HCT116 (cell line): ENCODE measurements around the gene HOXD11. TPM values are rescaled to one million over a fixed set of nuclear protein-coding genes. Genes with fewer than 3 reads are reported as not detected.

ENCODE experiments used
- ATAC-seq: fragments of 200-7000 bp; cut with Tn5 transposase; 2 replicates; pipeline ENCODE4 v1.9.1; 2020; ENCODE audit warnings: mild to moderate bottlenecking, moderate library complexity
- BruUV-seq: library from RNA; stranded (reverse); fragments of 400-500 nt; replicated peaks from 2 replicates; lab custom pipeline; 2021; lab: Mats Ljungman, UMichigan
- CTCF ChIA-PET: fragments of 300-600 bp; sonication (Branson Sonifier 250); formaldehyde crosslinking; loops from one replicate; lab custom pipeline; 2021; ENCODE audit warnings: antibody characterized with exemption; lab: Charles Lee
- POLR2A ChIA-PET: fragments of 300-600, 350-600 bp; sonication (Branson Sonifier 250); formaldehyde crosslinking; loops from one replicate; lab custom pipeline; 2021; ENCODE audit warnings: antibody characterized with exemption; lab: Charles Lee
- RAD21 ChIA-PET, 2 experiments: fragments of 300-600 bp; sonication (Branson Sonifier 250); formaldehyde crosslinking; loops; one replicate each; lab custom pipeline; 2023; ENCODE audit warnings: low total read pairs in 2 of 2; ENCODE audit not compliant: uncharacterized antibody in 2 of 2, unreplicated experiment in 2 of 2, low non-redundant PET in 1 of 2; lab: Charles Lee
- DNase-seq: peaks from one replicate; pipeline ENCODE4 v3.0.0-alpha.2; 2010; ENCODE audit warnings: low read depth, low spot score
- H2AFZ ChIP-seq: fragments of 200-600 bp; shearing (Covaris generic), sonication (generic); 2 replicates; pipeline ENCODE4 v1.6.1; 2017; ENCODE audit warnings: low read depth, mixed run types, mixed read lengths, antibody characterized with exemption, low read length; ENCODE audit not compliant: poor library complexity, severe bottlenecking
- H3K27ac ChIP-seq: 2 replicates; pipeline ENCODE4 v1.5.1; 2012; ENCODE audit warnings: low read depth, low read length
- H3K27me3 ChIP-seq: fragments of 200-600 bp; sonication (generic); 2 replicates; pipeline ENCODE4 v1.6.1; 2016; ENCODE audit warnings: mixed run types, low read length, mixed read lengths; ENCODE audit not compliant: insufficient read depth
- H3K36me3 ChIP-seq, 2 experiments: fragments of 200-500 bp in 1 of 2; fragments of 200-600 bp in 1 of 2; sonication (Bioruptor generic) in 1 of 2; sonication (generic) in 1 of 2; 2 replicates each; pipeline versions ENCODE4 v1.5.1 to v1.6.1; 2014 to 2016; ENCODE audit warnings: low read length in 2 of 2, inconsistent platforms in 1 of 2, mixed read lengths in 1 of 2, mixed run types in 1 of 2; ENCODE audit not compliant: insufficient read depth in 2 of 2, control insufficient read depth in 1 of 2
- H3K4me1 ChIP-seq, 2 experiments: fragments of 200-600 bp in 1 of 2; sonication (generic) in 1 of 2; 2 replicates each; pipeline versions ENCODE4 v1.5.1 to v1.6.1; 2012 to 2017; ENCODE audit warnings: low read length in 2 of 2, inconsistent platforms in 1 of 2, mild to moderate bottlenecking in 1 of 2, mixed read lengths in 1 of 2, mixed run types in 1 of 2, moderate library complexity in 1 of 2; ENCODE audit not compliant: insufficient read depth in 2 of 2, control insufficient read depth in 1 of 2
- H3K4me2 ChIP-seq: fragments of 200-600 bp; sonication (generic); 2 replicates; pipeline ENCODE4 v1.6.1; 2017; ENCODE audit warnings: mixed run types, low read length, mixed read lengths
- H3K4me3 ChIP-seq, 2 experiments: fragments of 200-600 bp in 1 of 2; sonication (generic) in 1 of 2; replicated peaks in 1 of 2; 2 replicates each; pipeline ENCODE4 v1.5.1; 2011 to 2016; ENCODE audit warnings: low read length in 2 of 2, control low read depth in 1 of 2, low read depth in 1 of 2, mild to moderate bottlenecking in 1 of 2, mixed read lengths in 1 of 2, mixed run types in 1 of 2
- H3K79me2 ChIP-seq: fragments of 200-600 bp; sonication (generic); 2 replicates; pipeline ENCODE4 v1.6.1; 2017; ENCODE audit warnings: mild to moderate bottlenecking, mixed run types, low read length, moderate library complexity, mixed read lengths; ENCODE audit not compliant: insufficient read depth
- H3K9ac ChIP-seq: fragments of 200-600 bp; sonication (generic); 2 replicates; pipeline ENCODE4 v1.6.1; 2016; ENCODE audit warnings: low read length, mixed read lengths
- H3K9me2 ChIP-seq: fragments of 200-600 bp; sonication (generic), shearing (Covaris generic); 2 replicates; pipeline ENCODE4 v1.6.1; 2017; ENCODE audit warnings: mixed run types, mild to moderate bottlenecking, moderate library complexity; ENCODE audit not compliant: insufficient read depth
- H3K9me3 ChIP-seq, 2 experiments: fragments of 200-500 bp in 1 of 2; fragments of 200-600 bp in 1 of 2; sonication (Bioruptor generic) in 1 of 2; sonication (generic) in 1 of 2; 2 replicates each; pipeline ENCODE4 v1.6.1; 2014 to 2017; ENCODE audit warnings: low read length in 2 of 2, mixed read lengths in 2 of 2, inconsistent platforms in 1 of 2, low read depth in 1 of 2, mild to moderate bottlenecking in 1 of 2, mixed run types in 1 of 2, moderate library complexity in 1 of 2; ENCODE audit not compliant: control insufficient read depth in 1 of 2, insufficient read depth in 1 of 2
- H4K20me1 ChIP-seq: fragments of 200-600 bp; sonication (generic), shearing (Covaris generic); 2 replicates; pipeline ENCODE4 v1.6.1; 2017; ENCODE audit warnings: mixed run types, mild to moderate bottlenecking, moderate library complexity; ENCODE audit not compliant: insufficient read depth
- CBX3 ChIP-seq: IDR thresholded peaks from 2 replicates; pipeline ENCODE4 v1.6.1; 2012; ENCODE audit warnings: low read depth
- CEBPB ChIP-seq: IDR thresholded peaks from 2 replicates; pipeline ENCODE4 v1.6.1; 2012; ENCODE audit warnings: low read depth
- CTCF ChIP-seq, 3 experiments: fragments of 200-600 bp in 1 of 3; sonication (generic) in 1 of 3; IDR thresholded peaks in 2 of 3; conservative IDR thresholded peaks in 1 of 3; 2 replicates each; pipeline ENCODE4 v1.5.1; 2012 to 2017; ENCODE audit warnings: low read depth in 2 of 3, low read length in 2 of 3, antibody characterized with exemption in 1 of 3, borderline replicate concordance in 1 of 3, control low read depth in 1 of 3, mild to moderate bottlenecking in 1 of 3, mixed read lengths in 1 of 3, mixed run types in 1 of 3, moderate library complexity in 1 of 3; ENCODE audit not compliant: insufficient read depth in 1 of 3
- ELF1 ChIP-seq: IDR thresholded peaks from 2 replicates; pipeline ENCODE4 v1.6.1; 2012; ENCODE audit warnings: low read depth, borderline replicate concordance
- EZH2 ChIP-seq: fragments of 200-600 bp; sonication (generic); IDR thresholded peaks from 2 replicates; pipeline ENCODE4 v1.6.1; 2017; ENCODE audit warnings: antibody characterized with exemption, mixed run types
- EZH2phosphoT487 ChIP-seq: fragments of 200-600 bp; IDR thresholded peaks from 2 replicates; pipeline ENCODE4 v1.6.1; 2018; ENCODE audit warnings: antibody characterized with exemption, borderline replicate concordance
- FOSL1 ChIP-seq: IDR thresholded peaks from 2 replicates; pipeline ENCODE4 v1.6.1; 2012; ENCODE audit warnings: low read depth
- MAX ChIP-seq: IDR thresholded peaks from 2 replicates; pipeline ENCODE4 v1.6.1; 2012
- POLR2A ChIP-seq: IDR thresholded peaks from 2 replicates; pipeline ENCODE4 v1.7.0; 2011; ENCODE audit warnings: borderline replicate concordance; ENCODE audit not compliant: insufficient read depth, insufficient read length; ENCODE audit errors: extremely low read depth
- RAD21 ChIP-seq: IDR thresholded peaks from 2 replicates; pipeline ENCODE4 v1.6.1; 2012; ENCODE audit warnings: low read depth, mild to moderate bottlenecking
- SIN3A ChIP-seq: IDR thresholded peaks from 2 replicates; pipeline ENCODE4 v1.6.1; 2012; ENCODE audit warnings: low read depth
- SP1 ChIP-seq: IDR thresholded peaks from 2 replicates; pipeline ENCODE4 v1.6.1; 2012; ENCODE audit warnings: low read depth
- SRF ChIP-seq: IDR thresholded peaks from 2 replicates; pipeline ENCODE4 v1.6.1; 2012; ENCODE audit warnings: low read depth
- TCF7L2 ChIP-seq: IDR thresholded peaks from 2 replicates; pipeline ENCODE4 v1.7.0; 2011; ENCODE audit warnings: borderline replicate concordance, inconsistent platforms; ENCODE audit not compliant: insufficient read depth, insufficient read length; ENCODE audit errors: extremely low read depth
- YY1 ChIP-seq: IDR thresholded peaks from 2 replicates; pipeline ENCODE4 v1.6.1; 2011; ENCODE audit warnings: low read length, low read depth, moderate library complexity, mild to moderate bottlenecking; ENCODE audit not compliant: insufficient replicate concordance; ENCODE audit errors: extremely low read depth
- ZNF274 ChIP-seq: fragments of 200-500 bp; sonication (Bioruptor generic); IDR thresholded peaks from 2 replicates; pipeline ENCODE4 v1.6.1; 2014; ENCODE audit warnings: mild to moderate bottlenecking, low read depth, low read length, inconsistent platforms
- intact Hi-C: fragments of 100-400 bp; cut with micrococcal nuclease; formaldehyde crosslinking; loops from 2 replicates; pipeline ENCODE4 v1.10.0; 2022
- total RNA-seq: library from RNA; stranded (reverse); gene quantifications from one replicate; pipeline ENCODE4 v1.2.1, GENCODE V29; 2021; ENCODE audit not compliant: unreplicated experiment
- TF ChIP-seq, protein P1 (sequence below): IDR thresholded peaks from 2 replicates; pipeline ENCODE4 v1.6.1; 2011; ENCODE audit warnings: mild to moderate bottlenecking, low read length, moderate library complexity; ENCODE audit not compliant: insufficient replicate concordance; ENCODE audit errors: extremely low read depth
- TF ChIP-seq, protein P2 (sequence below): IDR thresholded peaks from 2 replicates; pipeline ENCODE4 v1.6.1; 2012

The HOXD11 gene
- total RNA-seq, 1 experiment from 2014 or later: not detected

DNA sequence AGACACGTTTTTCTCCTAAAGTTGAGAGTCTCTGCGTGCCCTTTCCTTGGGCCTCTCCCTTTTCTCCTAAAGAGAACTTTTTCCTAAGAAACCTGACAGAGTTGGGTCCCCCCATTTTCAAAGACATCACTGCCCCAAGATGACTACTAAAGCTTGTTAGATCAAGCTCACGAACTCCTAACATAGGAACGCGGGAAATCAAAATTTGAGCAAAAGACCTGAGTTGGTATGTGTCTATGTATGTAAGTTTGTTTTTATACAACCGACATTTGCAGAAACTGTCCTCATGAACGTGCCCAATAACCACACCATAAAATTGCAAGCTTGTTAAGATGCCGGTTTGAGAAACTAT, 13.2 kb upstream of the HOXD11 start:
- no peaks in the 10 kb centered on the region for H3K27me3 ChIP-seq
- no peak overlapping the region for H3K9ac ChIP-seq
- H3K4me2 ChIP-seq: no peak overlapping the region
- BruUV-seq: no TSS peak
- CTCF ChIA-PET: no interaction called here
- no peak for TF ChIP-seq SRF
- no peak for TF ChIP-seq SP1
- TF ChIP-seq MAX: no peak
- TF ChIP-seq EZH2phosphoT487: no peak
- TF ChIP-seq YY1: no peak
- TF ChIP-seq FOSL1: no peak
- no peak for TF ChIP-seq TCF7L2
- no peak for TF ChIP-seq EZH2
- TF ChIP-seq, all 23 proteins: peak for 0
- no peak for DNase-seq
- Histone ChIP-seq H3K4me3 (no peak overlapping the region), H3K4me1 (peaks cover 5 to 18% of the 10 kb centered on the region in 2 experiments; a peak in 3 of 4 replicates), H3K36me3 (no peaks in the 10 kb centered on the region), H4K20me1 (no peaks in the 10 kb centered on the region), H3K9me3 (no peaks in the 10 kb centered on the region), H3K27ac (no peak overlapping the region), H3K79me2 (no peaks in the 10 kb centered on the region), H3K9me2 (no peaks in the 10 kb centered on the region), H2AFZ (no peak overlapping the region)
- no peak for ATAC-seq
- ChIA-PET RAD21 (no interaction called here), POLR2A (no interaction called here)
- intact Hi-C loops: no loop called here

GRCh38 chr2:176094349-176094748, 12.7 kb upstream of the HOXD11 start:
- Histone ChIP-seq H3K9ac (no peak overlapping the region), H3K9me3 (no peaks in the 10 kb centered on the region), H3K79me2 (no peaks in the 10 kb centered on the region), H3K9me2 (no peaks in the 10 kb centered on the region), H3K36me3 (no peaks in the 10 kb centered on the region), H4K20me1 (no peaks in the 10 kb centered on the region), H2AFZ (no peak overlapping the region), H3K4me3 (no peak overlapping the region), H3K27ac (no peak overlapping the region), H3K4me1 (peaks cover 5 to 18% of the 10 kb centered on the region in 2 experiments; a peak in 3 of 4 replicates), H3K27me3 (no peaks in the 10 kb centered on the region), H3K4me2 (no peak overlapping the region)
- ChIA-PET POLR2A (no interaction called here), CTCF (no interaction called here), RAD21 (no interaction called here)
- ATAC-seq: no peak
- intact Hi-C loops: no loop called here
- no TSS peak for BruUV-seq
- DNase-seq: no peak
- TF ChIP-seq, protein P1, sequence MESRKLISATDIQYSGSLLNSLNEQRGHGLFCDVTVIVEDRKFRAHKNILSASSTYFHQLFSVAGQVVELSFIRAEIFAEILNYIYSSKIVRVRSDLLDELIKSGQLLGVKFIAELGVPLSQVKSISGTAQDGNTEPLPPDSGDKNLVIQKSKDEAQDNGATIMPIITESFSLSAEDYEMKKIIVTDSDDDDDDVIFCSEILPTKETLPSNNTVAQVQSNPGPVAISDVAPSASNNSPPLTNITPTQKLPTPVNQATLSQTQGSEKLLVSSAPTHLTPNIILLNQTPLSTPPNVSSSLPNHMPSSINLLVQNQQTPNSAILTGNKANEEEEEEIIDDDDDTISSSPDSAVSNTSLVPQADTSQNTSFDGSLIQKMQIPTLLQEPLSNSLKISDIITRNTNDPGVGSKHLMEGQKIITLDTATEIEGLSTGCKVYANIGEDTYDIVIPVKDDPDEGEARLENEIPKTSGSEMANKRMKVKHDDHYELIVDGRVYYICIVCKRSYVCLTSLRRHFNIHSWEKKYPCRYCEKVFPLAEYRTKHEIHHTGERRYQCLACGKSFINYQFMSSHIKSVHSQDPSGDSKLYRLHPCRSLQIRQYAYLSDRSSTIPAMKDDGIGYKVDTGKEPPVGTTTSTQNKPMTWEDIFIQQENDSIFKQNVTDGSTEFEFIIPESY: no peak
- TF ChIP-seq SRF: no peak
- TF ChIP-seq FOSL1: no peak
- no peak for TF ChIP-seq SP1
- TF ChIP-seq EZH2: no peak
- TF ChIP-seq ZNF274: no peak
- TF ChIP-seq CBX3: no peak
- TF ChIP-seq CTCF (IDR thresholded peaks at IDR 0.05 in 2 of 3, conservative IDR thresholded peaks at IDR 0.05 in 1 of 3; ENCODE audit: borderline replicate concordance in 1 of 3, insufficient read depth in 1 of 3, low read depth in 2 of 3, low read length in 2 of 3): no peak
- no peak for TF ChIP-seq CEBPB
- TF ChIP-seq RAD21: no peak
- TF ChIP-seq EZH2phosphoT487: no peak
- TF ChIP-seq POLR2A: no peak
- TF ChIP-seq SIN3A: no peak
- TF ChIP-seq, protein P2, sequence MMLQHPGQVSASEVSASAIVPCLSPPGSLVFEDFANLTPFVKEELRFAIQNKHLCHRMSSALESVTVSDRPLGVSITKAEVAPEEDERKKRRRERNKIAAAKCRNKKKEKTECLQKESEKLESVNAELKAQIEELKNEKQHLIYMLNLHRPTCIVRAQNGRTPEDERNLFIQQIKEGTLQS: no peak
- TF ChIP-seq ELF1: no peak
